Karpas-422 (cell line): ENCODE results near the gene CEP350. TPM values are rescaled to one million over a fixed set of nuclear protein-coding genes. Genes with fewer than 3 reads are reported as not detected.

Experiments
- DNase-seq: peaks from one replicate; pipeline ENCODE4 v3.0.0-alpha.2; 2015
- H2AFZ ChIP-seq: fragments of 200-600 bp; sonication (generic); 2 replicates; pipeline ENCODE4 v1.6.1; 2014; ENCODE audit warnings: antibody characterized with exemption, low read length, mixed read lengths
- H3K27ac ChIP-seq: fragments of 200-600 bp; sonication (generic); 2 replicates; pipeline ENCODE4 v1.5.1; 2014; ENCODE audit warnings: mild to moderate bottlenecking, low read length, moderate library complexity
- H3K27me3 ChIP-seq: fragments of 200-600 bp; sonication (generic); 2 replicates; pipeline ENCODE4 v1.6.1; 2014; ENCODE audit warnings: low read length, mixed read lengths
- H3K36me3 ChIP-seq: fragments of 200-600 bp; sonication (generic); 2 replicates; pipeline ENCODE4 v1.6.1; 2014; ENCODE audit warnings: low read length, mixed read lengths; ENCODE audit not compliant: insufficient read depth
- H3K4me1 ChIP-seq: fragments of 200-600 bp; sonication (generic); 2 replicates; pipeline ENCODE4 v1.6.1; 2014; ENCODE audit warnings: mild to moderate bottlenecking, low read length, mixed read lengths
- H3K4me2 ChIP-seq: fragments of 200-600 bp; sonication (generic); 2 replicates; pipeline ENCODE4 v1.6.1; 2014; ENCODE audit warnings: low read length, low read depth, mild to moderate bottlenecking; ENCODE audit not compliant: poor library complexity, severe bottlenecking
- H3K4me3 ChIP-seq: fragments of 200-600 bp; sonication (generic); 2 replicates; pipeline ENCODE4 v1.5.1; 2014; ENCODE audit warnings: mild to moderate bottlenecking, antibody characterized with exemption, low read length, mixed read lengths
- H3K79me2 ChIP-seq: fragments of 200-600 bp; sonication (generic); 2 replicates; pipeline ENCODE4 v1.6.1; 2014; ENCODE audit warnings: mild to moderate bottlenecking, low read length, mixed read lengths
- H3K9ac ChIP-seq: fragments of 200-600 bp; sonication (generic); 2 replicates; pipeline ENCODE4 v1.6.0; 2014; ENCODE audit warnings: low read length
- H3K9me2 ChIP-seq: fragments of 200-600 bp; sonication (generic), shearing (Covaris generic); replicated peaks from 2 replicates; pipeline ENCODE4 v1.6.0; 2014; ENCODE audit warnings: mild to moderate bottlenecking, low read length, moderate library complexity; ENCODE audit not compliant: insufficient read depth
- H3K9me3 ChIP-seq: fragments of 300-700, 200-600 bp; sonication (generic); 2 replicates; pipeline ENCODE4 v1.6.1; 2014; ENCODE audit warnings: low read length, mixed read lengths
- H4K20me1 ChIP-seq: fragments of 200-600 bp; sonication (generic); 2 replicates; pipeline ENCODE4 v1.6.1; 2014; ENCODE audit warnings: mild to moderate bottlenecking, antibody characterized with exemption, low read length, low read depth; ENCODE audit not compliant: insufficient read depth
- total RNA-seq: library from RNA; depleted of rRNA; stranded (reverse); fragments of >200 nt; shearing (Covaris generic); gene quantifications from 2 replicates; pipeline ENCODE4 v1.2.3, GENCODE V29; 2014; ENCODE audit warnings: low replicate concordance

The CEP350 gene
- total RNA-seq, 1 experiment from 2014 or later = 72.3 TPM

- Histone ChIP-seq H3K79me2 (peaks cover 16% of the 10 kb centered on the region; the same call in 1 of the 2 replicates), H3K9me3 (no peaks in the 10 kb centered on the region), H4K20me1 (no peaks in the 10 kb centered on the region), H3K36me3 (peaks cover 60% of the 10 kb centered on the region), H3K4me3 (no peak overlapping the region), H3K4me1 (no peaks in the 10 kb centered on the region), H2AFZ (no peak overlapping the region), H3K4me2 (no peak overlapping the region), H3K27me3 (no peaks in the 10 kb centered on the region), H3K27ac (no peak overlapping the region), H3K9me2 (no peaks in the 10 kb centered on the region), H3K9ac (no peak overlapping the region)
- DNase-seq = no peak
These were observed 85.4 kb downstream of the CEP350 start for GRCh38 chr1:180040034-180040433.

GRCh38 chr1:180041582-180041981 lies 87.0 kb downstream of the CEP350 start:
- no peaks in the 10 kb centered on the region for H4K20me1 ChIP-seq
- H3K9me2 ChIP-seq = no peaks in the 10 kb centered on the region
- H3K27ac ChIP-seq = no peak overlapping the region
- peaks cover 67% of the 10 kb centered on the region for H3K36me3 ChIP-seq
- no peaks in the 10 kb centered on the region for H3K4me1 ChIP-seq
- DNase-seq = no peak
- no peak overlapping the region for H3K9ac ChIP-seq
- H3K4me2 ChIP-seq = no peak overlapping the region
- no peak overlapping the region for H3K4me3 ChIP-seq
- no peaks in the 10 kb centered on the region for H3K27me3 ChIP-seq
- H3K79me2 ChIP-seq = peaks cover 16% of the 10 kb centered on the region; the same call in 1 of the 2 replicates
- H2AFZ ChIP-seq = no peak overlapping the region
- no peaks in the 10 kb centered on the region for H3K9me3 ChIP-seq

GRCh38 chr1:180042988-180043622 lies 88.5 kb downstream of the CEP350 start:
- H3K9me3 ChIP-seq = no peaks in the 10 kb centered on the region
- no peak for DNase-seq
- H3K4me3 ChIP-seq = no peak overlapping the region
- no peak overlapping the region for H3K27ac ChIP-seq
- no peaks in the 10 kb centered on the region for H3K9me2 ChIP-seq
- no peak overlapping the region for H2AFZ ChIP-seq
- no peaks in the 10 kb centered on the region for H4K20me1 ChIP-seq
- peaks cover 65% of the 10 kb centered on the region for H3K36me3 ChIP-seq
- H3K9ac ChIP-seq = no peak overlapping the region
- H3K4me1 ChIP-seq = no peaks in the 10 kb centered on the region
- H3K27me3 ChIP-seq = no peaks in the 10 kb centered on the region
- H3K79me2 ChIP-seq = peaks cover 15% of the 10 kb centered on the region; the same call in 1 of the 2 replicates
- no peak overlapping the region for H3K4me2 ChIP-seq

- Histone ChIP-seq H4K20me1 (no peaks in the 10 kb centered on the region), H2AFZ (no peak overlapping the region), H3K9ac (no peak overlapping the region), H3K9me2 (no peaks in the 10 kb centered on the region), H3K27ac (no peak overlapping the region), H3K4me3 (no peak overlapping the region), H3K9me3 (no peaks in the 10 kb centered on the region), H3K36me3 (peaks cover 65% of the 10 kb centered on the region), H3K4me1 (no peaks in the 10 kb centered on the region), H3K27me3 (no peaks in the 10 kb centered on the region), H3K79me2 (peaks cover 12% of the 10 kb centered on the region; the same call in 1 of the 2 replicates), H3K4me2 (no peak overlapping the region)
- no peak for DNase-seq
These were observed 89.2 kb downstream of the CEP350 start for GRCh38 chr1:180043785-180044184.

- DNase-seq = no peak
- Histone ChIP-seq H3K9me3 (no peaks in the 10 kb centered on the region), H3K36me3 (peaks cover 72% of the 10 kb centered on the region), H4K20me1 (no peaks in the 10 kb centered on the region), H3K27me3 (no peaks in the 10 kb centered on the region), H3K4me1 (no peaks in the 10 kb centered on the region), H3K4me3 (no peak overlapping the region), H3K9me2 (no peaks in the 10 kb centered on the region), H3K79me2 (peaks cover 8% of the 10 kb centered on the region; the same call in 1 of the 2 replicates), H2AFZ (no peak overlapping the region), H3K4me2 (no peak overlapping the region), H3K27ac (no peak overlapping the region), H3K9ac (no peak overlapping the region)
These were observed 92.1 kb downstream of the CEP350 start for GRCh38 chr1:180046674-180047073.

- peaks cover 55% of the 10 kb centered on the region; the same call in 1 of the 2 replicates for H3K36me3 ChIP-seq
- H3K4me3 ChIP-seq = no peak overlapping the region
These were observed 99.3 kb downstream of the CEP350 start for GRCh38 chr1:180053594-180054567.

GRCh38 chr1:180057883-180058396 lies 103.3 kb downstream of the CEP350 start:
- Histone ChIP-seq H3K4me3 (no peak overlapping the region), H3K4me1 (peaks cover 8% of the 10 kb centered on the region), H3K9me2 (no peaks in the 10 kb centered on the region), H3K4me2 (no peak overlapping the region), H4K20me1 (no peaks in the 10 kb centered on the region), H3K36me3 (peaks cover 44% of the 10 kb centered on the region; the same call in 1 of the 2 replicates), H2AFZ (no peak overlapping the region), H3K9me3 (no peaks in the 10 kb centered on the region), H3K27ac (peak overlapping the region; percentile 26; the same call in 1 of the 2 replicates), H3K9ac (no peak overlapping the region), H3K79me2 (peaks cover 3% of the 10 kb centered on the region; the same call in 1 of the 2 replicates), H3K27me3 (no peaks in the 10 kb centered on the region)
- no peak for DNase-seq

More at GRCh38 chr1:180053594-180054567, 99.3 kb downstream of the CEP350 start:
- Histone ChIP-seq H3K9me3 (no peaks in the 10 kb centered on the region), H3K27me3 (no peaks in the 10 kb centered on the region), H3K9ac (no peak overlapping the region), H3K4me2 (no peak overlapping the region), H2AFZ (no peak overlapping the region), H3K27ac (no peak overlapping the region), H4K20me1 (no peaks in the 10 kb centered on the region), H3K4me1 (peaks cover 8% of the 10 kb centered on the region), H3K79me2 (0 out of 2 replicates have a peak, but pooled peaks cover 3% of the 10 kb centered on the region), H3K9me2 (no peaks in the 10 kb centered on the region)
- no peak for DNase-seq

GRCh38 chr1:180061019-180061418 lies 106.4 kb downstream of the CEP350 start:
- Histone ChIP-seq H3K36me3 (peaks cover 40% of the 10 kb centered on the region; the same call in 1 of the 2 replicates), H3K9me3 (no peaks in the 10 kb centered on the region), H3K27ac (no peak overlapping the region), H3K4me1 (peaks cover 8% of the 10 kb centered on the region), H2AFZ (no peak overlapping the region), H3K9ac (no peak overlapping the region), H3K27me3 (no peaks in the 10 kb centered on the region), H3K79me2 (no peaks in the 10 kb centered on the region; the same call in 1 of the 2 replicates), H3K4me3 (no peak overlapping the region), H3K9me2 (no peaks in the 10 kb centered on the region), H4K20me1 (no peaks in the 10 kb centered on the region), H3K4me2 (no peak overlapping the region)
- DNase-seq = no peak
